H9 (cell line): ENCODE measurements around the gene MCF2L2. TPM values are rescaled to one million over a fixed set of nuclear protein-coding genes. Genes with fewer than 3 reads are reported as not detected.

ENCODE experiments used
- DNase-seq: peaks from one replicate; pipeline ENCODE4 v3.0.0-alpha.2; 2017
- H2AFZ ChIP-seq: one replicate; pipeline ENCODE4 v1.6.1; 2013; ENCODE audit warnings: mild to moderate bottlenecking, low read length, control low read depth, moderate library complexity
- H2AK5ac ChIP-seq: 2 replicates; pipeline ENCODE4 v1.6.1; 2013; ENCODE audit warnings: low read length, control low read depth, mixed read lengths; ENCODE audit not compliant: insufficient read length
- H2BK120ac ChIP-seq: one replicate; pipeline ENCODE4 v1.6.1; 2013; ENCODE audit warnings: low read depth, mild to moderate bottlenecking, low read length, control low read depth, inconsistent platforms; ENCODE audit not compliant: poor library complexity, severe bottlenecking
- H2BK12ac ChIP-seq: 2 replicates; pipeline ENCODE4 v1.6.1; 2013; ENCODE audit warnings: low read length, control low read depth, mixed read lengths, low read depth; ENCODE audit not compliant: insufficient read length
- H2BK15ac ChIP-seq: 2 replicates; pipeline ENCODE4 v1.6.1; 2013; ENCODE audit warnings: low read depth, low read length, control low read depth
- H2BK20ac ChIP-seq: one replicate; pipeline ENCODE4 v1.6.1; 2013; ENCODE audit warnings: low read depth, mild to moderate bottlenecking, low read length, control low read depth, inconsistent platforms; ENCODE audit not compliant: poor library complexity, severe bottlenecking
- H2BK5ac ChIP-seq: 2 replicates; pipeline ENCODE4 v1.6.1; 2013; ENCODE audit warnings: low read length, control low read depth, mixed read lengths; ENCODE audit not compliant: insufficient read length
- H3K14ac ChIP-seq: 2 replicates; pipeline ENCODE4 v1.6.1; 2013; ENCODE audit warnings: low read length, control low read depth; ENCODE audit not compliant: insufficient read depth
- H3K18ac ChIP-seq: 2 replicates; pipeline ENCODE4 v1.6.1; 2013; ENCODE audit warnings: low read depth, mild to moderate bottlenecking, mixed read lengths, low read length, control low read depth; ENCODE audit not compliant: insufficient read length
- H3K23ac ChIP-seq: 2 replicates; pipeline ENCODE4 v1.6.1; 2013; ENCODE audit warnings: low read length, control low read depth, mixed read lengths, low read depth; ENCODE audit not compliant: insufficient read length
- H3K23me2 ChIP-seq: 2 replicates; pipeline ENCODE4 v1.6.1; 2013; ENCODE audit warnings: low read depth, mild to moderate bottlenecking, mixed read lengths, low read length, control low read depth; ENCODE audit not compliant: insufficient read length, poor library complexity, severe bottlenecking
- H3K27ac ChIP-seq: 2 replicates; pipeline ENCODE4 v1.5.1; 2013; ENCODE audit warnings: low read length, control low read depth, mixed read lengths, low read depth; ENCODE audit not compliant: insufficient read length
- H3K27me3 ChIP-seq: 2 replicates; pipeline ENCODE4 v1.6.1; 2013; ENCODE audit warnings: low read length, control low read depth, inconsistent platforms; ENCODE audit not compliant: insufficient read depth
- H3K4ac ChIP-seq: 2 replicates; pipeline ENCODE4 v1.6.1; 2013; ENCODE audit warnings: low read depth, mild to moderate bottlenecking, control low read depth, inconsistent platforms, low read length, moderate library complexity
- H3K4me1 ChIP-seq: 2 replicates; pipeline ENCODE4 v1.6.1; 2013; ENCODE audit warnings: low read length, control low read depth, inconsistent platforms; ENCODE audit not compliant: insufficient read depth
- H3K4me2 ChIP-seq: 2 replicates; pipeline ENCODE4 v1.6.1; 2013; ENCODE audit warnings: low read length, control low read depth, mixed read lengths; ENCODE audit not compliant: insufficient read length, insufficient read depth
- H3K56ac ChIP-seq: 2 replicates; pipeline ENCODE4 v1.6.1; 2013; ENCODE audit warnings: low read depth, mild to moderate bottlenecking, mixed read lengths, low read length, control low read depth; ENCODE audit not compliant: insufficient read length
- H3K79me1 ChIP-seq: 2 replicates; pipeline ENCODE4 v1.6.1; 2013; ENCODE audit warnings: low read depth, mild to moderate bottlenecking, moderate library complexity, low read length, control low read depth, inconsistent platforms; ENCODE audit not compliant: insufficient read depth, poor library complexity, severe bottlenecking
- H3K79me2 ChIP-seq: 2 replicates; pipeline ENCODE4 v1.6.1; 2013; ENCODE audit warnings: low read length, control low read depth, inconsistent platforms; ENCODE audit not compliant: insufficient read depth
- H3K9ac ChIP-seq: 2 replicates; pipeline ENCODE4 v1.6.1; 2013; ENCODE audit warnings: low read length, control low read depth, mixed read lengths; ENCODE audit not compliant: insufficient read length; ENCODE audit errors: extremely low read depth
- H3K9me3 ChIP-seq: one replicate; pipeline ENCODE4 v1.6.1; 2013; ENCODE audit warnings: low read depth, low read length, inconsistent platforms; ENCODE audit not compliant: control insufficient read depth
- H3T11ph ChIP-seq: one replicate; pipeline ENCODE4 v1.6.1; 2013; ENCODE audit warnings: mild to moderate bottlenecking, low read length, control low read depth, inconsistent platforms
- H4K20me1 ChIP-seq: one replicate; pipeline ENCODE4 v1.6.1; 2013; ENCODE audit not compliant: control insufficient read depth, insufficient read length, insufficient read depth
- H4K5ac ChIP-seq: 2 replicates; pipeline ENCODE4 v1.6.1; 2013; ENCODE audit warnings: low read depth, mild to moderate bottlenecking, mixed read lengths, low read length, control low read depth; ENCODE audit not compliant: insufficient read length
- H4K8ac ChIP-seq: replicated peaks from 2 replicates; pipeline ENCODE4 v1.6.1; 2013; ENCODE audit warnings: low read length, control low read depth, mixed read lengths, low read depth; ENCODE audit not compliant: insufficient read length
- H4K91ac ChIP-seq: 2 replicates; pipeline ENCODE4 v1.6.1; 2013; ENCODE audit warnings: low read depth, mild to moderate bottlenecking, moderate library complexity, mixed read lengths, low read length, control low read depth; ENCODE audit not compliant: insufficient read length
- H3K27ac Mint-ChIP-seq, 3 experiments: 2 replicates in 2 of 3; 3 replicates in 1 of 3; pipeline ENCODE4 v1.8.0; 2020 to 2021; ENCODE audit warnings: mixed read lengths in 3 of 3, mild to moderate bottlenecking in 1 of 3, moderate library complexity in 1 of 3
- H3K27me3 Mint-ChIP-seq: 2 replicates; pipeline ENCODE4 v1.8.0; 2021; ENCODE audit warnings: low read depth, mild to moderate bottlenecking, moderate library complexity, mixed read lengths
- H3K36me3 Mint-ChIP-seq, 3 experiments: 2 replicates in 2 of 3; 3 replicates in 1 of 3; pipeline ENCODE4 v1.8.0; 2020 to 2021; ENCODE audit warnings: low read depth in 3 of 3, mixed read lengths in 3 of 3; ENCODE audit not compliant: insufficient read depth in 1 of 3
- H3K4me1 Mint-ChIP-seq, 2 experiments: 2 replicates each; pipeline ENCODE4 v1.8.0; 2020; ENCODE audit warnings: mixed read lengths in 2 of 2
- H3K4me3 Mint-ChIP-seq, 2 experiments: 2 replicates in 1 of 2; 3 replicates in 1 of 2; pipeline ENCODE4 v1.8.0; 2020 to 2021; ENCODE audit warnings: mild to moderate bottlenecking in 2 of 2, mixed read lengths in 2 of 2, moderate library complexity in 1 of 2
- H3K9me3 Mint-ChIP-seq, 2 experiments: 2 replicates in 1 of 2; 3 replicates in 1 of 2; pipeline ENCODE4 v1.8.0; 2020; ENCODE audit warnings: mild to moderate bottlenecking in 2 of 2, mixed read lengths in 2 of 2, moderate library complexity in 1 of 2
- CTCF ChIP-seq: fragments of 200-600 bp; sonication (generic); conservative IDR thresholded peaks from 3 replicates; pipeline ENCODE4 v1.8.0; 2021; ENCODE audit warnings: antibody characterized with exemption, mild to moderate bottlenecking
- WGBS: extraction: QIAGEN DNeasy Blood & Tissue Kit; methylation state at CpG from one replicate; pipeline ENCODE4 v1.1.7; 2013; ENCODE audit warnings: missing lambda C conversion rate, low lambda C conversion rate, mixed read lengths; ENCODE audit not compliant: insufficient read length; ENCODE audit errors: extremely low coverage; 5-methylcytosine and 5-hydroxymethylcytosine counted together
- total RNA-seq: library from RNA; stranded (reverse); gene quantifications from 2 replicates; pipeline ENCODE4 v1.2.1, GENCODE V29; 2021

MCF2L2 gene
- total RNA-seq, 1 experiment from 2014 or later, result 6.4 TPM

- Histone ChIP-seq H2AK5ac (no peak overlapping the region), H3K14ac (no peak overlapping the region), H3K79me2 (no peaks in the 10 kb centered on the region), H3K79me1 (no peaks in the 10 kb centered on the region), H3K4me2 (no peak overlapping the region), H4K20me1 (no peaks in the 10 kb centered on the region), H3K9me3 (no peaks in the 10 kb centered on the region), H2BK5ac (no peak overlapping the region), H3K4me1 (peaks cover 8% of the 10 kb centered on the region; the same call in 1 of the 2 replicates), H4K5ac (no peak overlapping the region), H3K27ac (no peak overlapping the region), H2BK12ac (no peak overlapping the region), H3K56ac (no peak overlapping the region), H3K18ac (no peak overlapping the region), H3K23ac (no peak overlapping the region), H3T11ph (no peak overlapping the region), H2AFZ (no peak overlapping the region), H3K4ac (no peak overlapping the region), H3K9ac (no peak overlapping the region), H3K23me2 (peaks cover 7% of the 10 kb centered on the region), H2BK120ac (no peak overlapping the region), H4K91ac (no peak overlapping the region), H2BK15ac (no peak overlapping the region), H3K27me3 (no peaks in the 10 kb centered on the region), H4K8ac (no peak overlapping the region), H2BK20ac (no peak overlapping the region)
- WGBS, result no CpG with 5 or more reads among the region's 2 CpGs
- Mint-ChIP-seq H3K9me3 (no peaks in the 10 kb centered on the region), H3K4me3 (no peak overlapping the region), H3K27me3 (peaks cover 9% of the 10 kb centered on the region), H3K36me3 (peaks cover 0 to 4% (median 4%) of the 10 kb centered on the region in 3 experiments; a peak in 2 of 7 replicates), H3K4me1 (peaks cover 14 to 22% of the 10 kb centered on the region in 2 experiments), H3K27ac (no peak overlapping the region)
- no peak for DNase-seq
- no peak for TF ChIP-seq CTCF
Measured at GRCh38 chr3:183259621-183260020, 168.8 kb downstream of the MCF2L2 start.
